GM21360 (cell line): ENCODE data around the gene PPM1H.
A peak's percentile ranks its signal among the peaks of the same experiment; 100 is the strongest.

ENCODE experiments used
- ATAC-seq: cut with Tn5 transposase; IDR thresholded peaks from one replicate; pipeline ENCODE4 v1.9.1; 2021; ENCODE audit warnings: mild to moderate bottlenecking, moderate library complexity; ENCODE audit not compliant: unreplicated experiment

PPM1H gene

DNA sequence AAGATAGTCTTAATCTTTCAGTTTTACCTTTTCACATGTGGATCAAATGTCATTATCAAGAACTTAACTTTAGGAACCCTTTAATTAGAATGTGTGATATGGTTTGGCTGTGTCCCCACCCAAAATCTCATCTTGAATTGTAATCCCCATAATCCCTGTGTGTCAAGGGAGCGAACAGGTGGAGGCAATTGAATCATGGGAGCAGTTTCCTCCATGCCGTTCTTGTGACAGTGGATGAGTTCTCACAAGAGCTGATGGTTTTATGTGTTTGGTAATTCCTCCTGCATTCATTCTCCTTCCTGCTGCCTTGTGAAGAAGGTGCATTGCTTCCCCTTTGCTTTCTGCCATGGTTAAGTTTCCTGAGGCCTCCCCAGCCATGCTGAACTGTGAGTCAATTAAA lies 307.8 kb downstream of the PPM1H start:
- ATAC-seq: no peak

- ATAC-seq: no peak
These were observed 309.7 kb downstream of the PPM1H start for GRCh38 chr12:62625228-62625627.

GRCh38 chr12:62622177-62622576 lies 312.8 kb downstream of the PPM1H start:
- no peak for ATAC-seq

- ATAC-seq: no peak
These were observed 313.8 kb downstream of the PPM1H start for GRCh38 chr12:62621101-62621638.

GRCh38 chr12:62618930-62619329 lies 316.0 kb downstream of the PPM1H start:
- ATAC-seq: no peak

DNA sequence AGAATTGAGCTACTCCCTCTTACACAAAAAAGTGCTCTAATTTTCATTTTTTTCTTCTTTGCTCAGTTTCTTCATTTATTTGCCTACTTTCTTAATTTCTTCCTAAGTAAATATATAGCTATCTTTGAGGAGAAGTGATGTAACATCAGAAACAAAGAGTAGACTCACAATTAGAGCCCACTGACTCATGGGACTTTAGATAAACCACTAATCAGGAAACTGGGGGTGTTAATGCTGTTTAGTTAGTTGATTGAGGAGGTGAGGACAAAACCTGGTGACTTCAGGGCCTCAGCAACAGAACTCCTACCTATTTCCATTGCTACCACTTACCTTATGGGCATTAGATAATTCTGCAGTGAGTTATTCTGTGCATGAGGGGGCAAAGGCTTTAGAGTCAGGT lies 316.6 kb downstream of the PPM1H start:
- ATAC-seq: no peak

DNA sequence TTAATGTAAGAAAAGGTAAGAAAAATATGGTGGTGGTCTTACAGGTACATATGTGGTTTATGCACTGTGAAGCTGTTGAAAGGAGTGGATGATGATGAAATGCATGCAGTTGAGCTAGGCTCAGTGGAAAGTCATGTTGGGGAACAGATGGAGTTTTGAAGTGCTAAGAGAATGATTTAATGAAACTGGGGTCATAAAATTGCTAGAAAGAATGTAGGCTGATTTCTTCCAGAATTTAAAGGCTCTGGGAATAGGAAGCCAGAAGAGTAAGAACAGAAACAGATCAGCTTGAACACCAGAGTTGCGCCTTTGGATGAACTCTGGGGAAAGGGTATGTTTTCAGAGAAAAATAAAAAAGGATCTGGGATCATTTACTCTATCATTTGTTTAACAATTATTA lies 321.9 kb downstream of the PPM1H start:
- no peak for ATAC-seq

GRCh38 chr12:62606654-62607053 lies 328.3 kb downstream of the PPM1H start:
- no peak for ATAC-seq

DNA sequence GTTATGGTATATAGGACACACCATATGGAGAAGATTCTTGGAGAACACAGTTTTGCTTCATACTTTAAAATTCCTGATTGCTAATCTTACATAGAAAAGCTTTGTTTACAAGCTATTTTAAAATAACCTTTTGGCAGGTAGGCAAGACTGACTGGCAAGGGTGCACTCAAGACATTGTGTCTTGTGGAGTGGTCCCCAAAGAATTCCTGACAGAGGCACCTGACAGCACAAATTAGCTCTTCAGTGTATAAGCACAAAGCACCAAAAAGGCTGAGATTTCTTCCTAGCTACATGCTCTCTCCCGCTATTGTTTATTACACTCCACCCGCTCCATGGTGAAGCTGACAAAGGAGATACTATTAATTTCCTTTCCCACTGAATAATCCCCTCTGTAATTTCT lies 329.0 kb downstream of the PPM1H start:
- ATAC-seq: no peak

GRCh38 chr12:62604871-62605270 lies 330.1 kb downstream of the PPM1H start:
- no peak for ATAC-seq

DNA sequence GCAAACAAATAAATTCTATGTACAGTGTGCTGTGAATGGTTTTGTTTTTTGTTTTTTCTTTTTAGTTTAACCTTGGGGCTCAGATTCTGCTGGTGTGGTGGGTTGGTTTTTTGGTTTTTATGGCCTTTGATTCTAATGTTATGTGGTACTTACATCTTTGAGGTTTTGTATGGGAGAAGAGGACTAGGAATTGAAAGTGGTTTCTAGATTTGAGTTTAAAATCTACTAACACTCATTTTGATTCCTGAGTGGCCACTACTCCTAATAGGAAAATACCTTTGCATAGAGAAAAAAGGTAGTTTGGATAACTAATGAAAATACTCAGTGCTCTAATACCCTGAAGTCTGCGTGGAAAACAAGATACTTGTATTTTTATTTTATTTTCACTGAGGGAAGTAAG lies 330.6 kb downstream of the PPM1H start:
- no peak for ATAC-seq

- no peak for ATAC-seq
These were observed 331.2 kb downstream of the PPM1H start for GRCh38 chr12:62603811-62604098.

GRCh38 chr12:62603061-62603810 lies 331.7 kb downstream of the PPM1H start:
- peak; percentile 67 for ATAC-seq

GRCh38 chr12:62602255-62603060 lies 332.5 kb downstream of the PPM1H start:
- ATAC-seq: peak; percentile 63

- no peak for ATAC-seq
These were observed 333.2 kb downstream of the PPM1H start for GRCh38 chr12:62601765-62602164.

DNA sequence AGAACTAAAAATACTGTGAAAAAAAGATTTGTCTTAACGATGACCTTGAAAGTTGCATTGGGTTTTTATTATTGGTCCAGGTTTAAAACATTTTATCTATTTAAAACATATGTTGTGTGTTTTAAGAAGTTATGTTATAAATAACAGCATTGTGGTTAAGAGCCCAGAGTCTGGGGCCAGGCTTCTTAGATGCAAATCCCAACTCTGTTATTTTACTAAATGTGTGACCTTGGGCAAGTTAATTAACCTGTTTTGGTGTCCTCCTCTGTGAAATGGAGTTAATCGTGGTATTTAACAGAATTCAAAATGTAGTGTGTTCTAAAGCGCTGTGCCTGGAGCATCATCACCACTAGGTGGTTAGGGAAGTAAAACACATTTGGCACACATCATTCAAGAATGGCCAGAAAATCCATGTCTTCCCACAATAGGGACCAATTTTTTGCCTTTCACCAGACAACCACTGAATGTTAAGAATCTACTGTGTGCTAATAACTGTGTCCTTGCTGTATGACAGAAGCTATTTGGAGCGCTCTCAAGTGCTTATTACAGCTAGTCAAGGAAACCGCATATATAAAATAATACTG lies 335.0 kb downstream of the PPM1H start:
- ATAC-seq: no peak

DNA sequence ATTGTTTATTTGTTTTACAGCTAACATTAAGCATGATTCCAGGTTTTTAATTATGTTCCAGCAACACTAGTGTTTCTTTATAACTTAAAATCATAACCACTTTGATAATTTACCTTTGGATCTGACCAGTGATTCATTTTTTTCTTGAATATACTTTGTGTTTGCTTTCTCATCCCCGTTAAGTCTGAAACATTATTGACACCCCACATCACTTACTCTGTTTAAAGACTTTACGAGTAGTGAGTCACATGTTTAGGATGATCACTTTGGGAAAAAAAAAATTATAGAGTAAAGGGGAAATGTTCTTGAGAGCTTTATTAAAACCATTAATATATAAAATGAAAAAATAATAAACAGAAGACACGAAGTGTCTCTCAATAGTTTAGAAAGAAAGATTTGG lies 336.1 kb downstream of the PPM1H start:
- ATAC-seq: no peak

GRCh38 chr12:62597253-62597652 lies 337.7 kb downstream of the PPM1H start:
- ATAC-seq: no peak
